Chondrocyte (in vitro differentiated cells): ENCODE results near the gene KREMEN2. TPM values are rescaled to one million over a fixed set of nuclear protein-coding genes. Genes with fewer than 3 reads are reported as not detected.
A peak's percentile ranks its signal among the peaks of the same experiment; 100 is the strongest.
"Not testable (repeated sequence)": the region's sequence is repeated elsewhere in the genome, so short reads cannot be mapped to it uniquely, and the experiment has no call there.

Experiments
- DNase-seq: peaks from one replicate; pipeline ENCODE4 v3.0.0; 2021; ENCODE audit warnings: mixed read lengths, low spot score
- H3K27ac Mint-ChIP-seq: one replicate; pipeline ENCODE4 v1.8.0; 2021; ENCODE audit warnings: mild to moderate bottlenecking, moderate library complexity, mixed read lengths; ENCODE audit not compliant: unreplicated experiment
- H3K27me3 Mint-ChIP-seq: 2 replicates; pipeline ENCODE4 v1.8.0; 2021; ENCODE audit warnings: low read depth, mixed read lengths
- H3K36me3 Mint-ChIP-seq: 2 replicates; pipeline ENCODE4 v1.8.0; 2021; ENCODE audit warnings: low read depth, mixed read lengths
- H3K4me1 Mint-ChIP-seq: 2 replicates; pipeline ENCODE4 v1.8.0; 2021; ENCODE audit warnings: low read depth, mild to moderate bottlenecking, mixed read lengths
- H3K4me3 Mint-ChIP-seq: one replicate; pipeline ENCODE4 v1.8.0; 2021; ENCODE audit warnings: mild to moderate bottlenecking, moderate library complexity, mixed read lengths; ENCODE audit not compliant: unreplicated experiment
- H3K9me3 Mint-ChIP-seq: 2 replicates; pipeline ENCODE4 v1.8.0; 2021; ENCODE audit warnings: low read depth, mixed read lengths
- CTCF ChIP-seq: fragments of 200-600 bp; sonication (generic); IDR thresholded peaks from 2 replicates; pipeline ENCODE4 v1.5.0; 2021; ENCODE audit warnings: antibody characterized with exemption, mild to moderate bottlenecking, moderate library complexity
- total RNA-seq: library from RNA; stranded (reverse); gene quantifications from 3 replicates; pipeline ENCODE4 v1.2.1, GENCODE V29; 2021

Gene KREMEN2
- total RNA-seq, 1 donor from 2014 or later: not detected

- Mint-ChIP-seq H3K4me3 (no peak overlapping the region), H3K27ac (no peak overlapping the region), H3K27me3 (no peaks in the 10 kb centered on the region)
Observed at GRCh38 chr16:2924901-2925755, 38.9 kb upstream of the KREMEN2 start.

GRCh38 chr16:2925951-2926649 is 38.0 kb upstream of the KREMEN2 start:
- Mint-ChIP-seq H3K36me3 (peaks cover 10% of the 10 kb centered on the region), H3K4me3 (no peak overlapping the region), H3K9me3 (no peaks in the 10 kb centered on the region), H3K4me1 (peaks cover 4% of the 10 kb centered on the region), H3K27me3 (no peaks in the 10 kb centered on the region), H3K27ac (no peak overlapping the region)
- no peak for TF ChIP-seq CTCF
- DNase-seq: no peak

More at GRCh38 chr16:2924901-2925755, 38.9 kb upstream of the KREMEN2 start:
- no peak for TF ChIP-seq CTCF
- Mint-ChIP-seq H3K36me3 (peaks cover 10% of the 10 kb centered on the region), H3K4me1 (peaks cover 4% of the 10 kb centered on the region), H3K9me3 (no peaks in the 10 kb centered on the region)
- DNase-seq: no peak

GRCh38 chr16:2926650-2926999 is 37.5 kb upstream of the KREMEN2 start:
- Mint-ChIP-seq H3K36me3 (peaks cover 10% of the 10 kb centered on the region), H3K4me1 (peaks cover 4% of the 10 kb centered on the region), H3K27ac (no peak overlapping the region), H3K4me3 (no peak overlapping the region), H3K27me3 (no peaks in the 10 kb centered on the region), H3K9me3 (no peaks in the 10 kb centered on the region)
- TF ChIP-seq CTCF: no peak
- DNase-seq: no peak

- peak; percentile 98 for TF ChIP-seq CTCF
- Mint-ChIP-seq H3K27ac (peak overlapping the region; percentile 3), H3K36me3 (peaks cover 7% of the 10 kb centered on the region), H3K27me3 (no peaks in the 10 kb centered on the region), H3K4me1 (peaks cover 4% of the 10 kb centered on the region), H3K4me3 (no peak overlapping the region), H3K9me3 (no peaks in the 10 kb centered on the region)
- no peak for DNase-seq
Observed at GRCh38 chr16:2927010-2927646, 36.9 kb upstream of the KREMEN2 start.

GRCh38 chr16:2928151-2928550 is 35.9 kb upstream of the KREMEN2 start:
- not testable (repeated sequence) for H3K27me3 Mint-ChIP-seq, H3K4me1 Mint-ChIP-seq, H3K4me3 Mint-ChIP-seq, H3K27ac Mint-ChIP-seq, DNase-seq, H3K36me3 Mint-ChIP-seq, H3K9me3 Mint-ChIP-seq
